ENCODE measurements around the gene POU6F2.

GRCh38 chr7:39187130-39187529 lies 209.4 kb downstream of the POU6F2 start:
- TF ChIP-seq EZH2phosphoT487 (IDR thresholded peaks at IDR 0.05; ENCODE audit: borderline replicate concordance) (no peak), CTCF (conservative IDR thresholded peaks at IDR 0.05; ENCODE audit: low read length) (no peak)

All from Loucy (cell line).